ENCODE measurements around the gene MED13.

MED13 gene

GRCh38 chr17:62032480-62032879, 32.6 kb downstream of the MED13 start:
- in situ Hi-C loops (cut with HindIII; ENCODE audit: low sequenced_read_pairs): no loop called here
- TF ChIP-seq, protein P1, sequence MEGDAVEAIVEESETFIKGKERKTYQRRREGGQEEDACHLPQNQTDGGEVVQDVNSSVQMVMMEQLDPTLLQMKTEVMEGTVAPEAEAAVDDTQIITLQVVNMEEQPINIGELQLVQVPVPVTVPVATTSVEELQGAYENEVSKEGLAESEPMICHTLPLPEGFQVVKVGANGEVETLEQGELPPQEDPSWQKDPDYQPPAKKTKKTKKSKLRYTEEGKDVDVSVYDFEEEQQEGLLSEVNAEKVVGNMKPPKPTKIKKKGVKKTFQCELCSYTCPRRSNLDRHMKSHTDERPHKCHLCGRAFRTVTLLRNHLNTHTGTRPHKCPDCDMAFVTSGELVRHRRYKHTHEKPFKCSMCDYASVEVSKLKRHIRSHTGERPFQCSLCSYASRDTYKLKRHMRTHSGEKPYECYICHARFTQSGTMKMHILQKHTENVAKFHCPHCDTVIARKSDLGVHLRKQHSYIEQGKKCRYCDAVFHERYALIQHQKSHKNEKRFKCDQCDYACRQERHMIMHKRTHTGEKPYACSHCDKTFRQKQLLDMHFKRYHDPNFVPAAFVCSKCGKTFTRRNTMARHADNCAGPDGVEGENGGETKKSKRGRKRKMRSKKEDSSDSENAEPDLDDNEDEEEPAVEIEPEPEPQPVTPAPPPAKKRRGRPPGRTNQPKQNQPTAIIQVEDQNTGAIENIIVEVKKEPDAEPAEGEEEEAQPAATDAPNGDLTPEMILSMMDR (IDR thresholded peaks at IDR 0.05; ENCODE audit: low read depth, low read length, missing control alignments): no peak
- no peak overlapping the region for H3K4me3 ChIP-seq (ENCODE audit: low read depth, low read length)
- DNase-seq (ENCODE audit: low read depth): no peak

- DNase-seq (ENCODE audit: low read depth): no peak
- no peak overlapping the region for H3K4me3 ChIP-seq (ENCODE audit: low read depth, low read length)
- TF ChIP-seq, protein P1 (IDR thresholded peaks at IDR 0.05; ENCODE audit: low read depth, low read length, missing control alignments): no peak
- in situ Hi-C loops (cut with HindIII; ENCODE audit: low sequenced_read_pairs): no loop called here
Observed at GRCh38 chr17:62030264-62030663, 34.8 kb downstream of the MED13 start.

- no peak for DNase-seq (ENCODE audit: low read depth)
- in situ Hi-C loops (cut with HindIII; ENCODE audit: low sequenced_read_pairs): no loop called here
- TF ChIP-seq, protein P1 (IDR thresholded peaks at IDR 0.05; ENCODE audit: low read depth, low read length, missing control alignments): no peak
- H3K4me3 ChIP-seq (ENCODE audit: low read depth, low read length): no peak overlapping the region
Observed at GRCh38 chr17:62024866-62025265, 40.2 kb downstream of the MED13 start.

DNA sequence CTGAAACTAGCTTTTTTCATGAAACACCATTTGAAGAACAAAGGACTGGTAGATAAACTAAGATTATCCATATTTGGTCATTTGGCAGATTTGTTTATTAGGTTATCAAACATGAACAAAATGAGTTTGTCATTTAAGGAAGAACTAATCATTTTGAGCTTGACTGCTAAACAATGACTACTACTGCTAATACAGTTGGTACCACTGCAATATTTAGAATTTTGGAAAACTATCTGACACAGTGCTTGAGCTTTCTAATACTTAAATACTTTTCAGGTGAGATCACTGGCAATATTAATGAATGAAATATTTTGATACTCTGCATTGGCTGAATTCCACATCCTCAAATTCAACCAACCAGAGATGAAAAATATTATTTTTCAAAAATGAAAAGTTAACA, 47.2 kb downstream of the MED13 start:
- TF ChIP-seq, protein P1 (IDR thresholded peaks at IDR 0.05; ENCODE audit: low read depth, low read length, missing control alignments): no peak
- in situ Hi-C loops (cut with HindIII; ENCODE audit: low sequenced_read_pairs): no loop called here
- H3K4me3 ChIP-seq (ENCODE audit: low read depth, low read length): no peak overlapping the region
- DNase-seq (ENCODE audit: low read depth): no peak

- no peak overlapping the region for H3K4me3 ChIP-seq (ENCODE audit: low read depth, low read length)
- in situ Hi-C loops (cut with HindIII; ENCODE audit: low sequenced_read_pairs): no loop called here
- DNase-seq (ENCODE audit: low read depth): no peak
Observed at GRCh38 chr17:62017496-62017895, 47.6 kb downstream of the MED13 start.

DNA sequence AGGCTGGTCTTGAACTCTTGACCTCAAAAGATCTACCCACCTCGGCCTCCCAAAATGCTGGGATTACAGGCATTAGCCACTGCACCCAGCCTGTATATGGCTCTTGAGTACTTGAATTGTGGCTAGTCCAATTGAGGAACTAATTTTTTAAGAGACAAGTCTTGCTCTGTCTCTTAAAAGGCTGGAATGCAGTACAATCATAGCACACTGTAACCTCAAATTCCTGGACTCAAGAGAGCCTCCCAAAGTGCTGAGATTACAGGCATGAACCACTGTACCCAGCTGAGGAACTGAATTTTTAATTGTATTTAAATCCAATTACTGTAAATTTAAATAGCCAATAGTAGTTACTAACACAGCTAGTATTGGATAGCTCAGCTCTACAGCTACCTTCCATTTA, 50.6 kb downstream of the MED13 start:
- DNase-seq (ENCODE audit: low read depth): no peak
- no peak overlapping the region for H3K4me3 ChIP-seq (ENCODE audit: low read depth, low read length)
- in situ Hi-C loops (cut with HindIII; ENCODE audit: low sequenced_read_pairs): no loop called here
- TF ChIP-seq, protein P1 (IDR thresholded peaks at IDR 0.05; ENCODE audit: low read depth, low read length, missing control alignments): no peak

More at GRCh38 chr17:62017496-62017895, 47.6 kb downstream of the MED13 start:
- TF ChIP-seq, protein P1 (IDR thresholded peaks at IDR 0.05; ENCODE audit: low read depth, low read length, missing control alignments): no peak

- TF ChIP-seq, protein P1 (IDR thresholded peaks at IDR 0.05; ENCODE audit: low read depth, low read length, missing control alignments): no peak
- DNase-seq (ENCODE audit: low read depth): no peak
- in situ Hi-C loops (cut with HindIII; ENCODE audit: low sequenced_read_pairs): no loop called here
Observed at GRCh38 chr17:62009220-62009619, 55.9 kb downstream of the MED13 start.

More at GRCh38 chr17:62009220-62009619, 55.9 kb downstream of the MED13 start:
- no peak overlapping the region for H3K4me3 ChIP-seq (ENCODE audit: low read depth, low read length)
